B cell (primary cell): Measurements from ENCODE around the gene CPA2. TPM values are rescaled to one million over a fixed set of nuclear protein-coding genes. Genes with fewer than 3 reads are reported as not detected.
A peak's percentile ranks its signal among the peaks of the same experiment; 100 is the strongest.

Experiments
- ATAC-seq: fragments of 200-7000 bp; cut with Tn5 transposase; one replicate; pipeline ENCODE4 v1.10.0; 2021; ENCODE audit warnings: low read depth, mild to moderate bottlenecking, moderate number of reproducible peaks, moderate library complexity
- CTCF ChIA-PET: fragments of 350-600 bp; sonication (Branson Sonifier 250); formaldehyde crosslinking; loops from one replicate; lab custom pipeline; 2021; ENCODE audit warnings: antibody characterized with exemption, inconsistent platforms; lab: Charles Lee
- POLR2A ChIA-PET: fragments of 350-600 bp; sonication (Branson Sonifier 250); formaldehyde crosslinking; loops from one replicate; lab custom pipeline; 2021; ENCODE audit warnings: antibody characterized with exemption; lab: Charles Lee
- DNase-seq: peaks from one replicate; pipeline ENCODE4 v3.0.0; 2013
- H2AFZ ChIP-seq: 2 replicates; pipeline ENCODE4 v1.6.1; 2012; ENCODE audit warnings: mild to moderate bottlenecking, low read depth, low read length; ENCODE audit not compliant: insufficient read depth, poor library complexity, severe bottlenecking
- H3K27ac ChIP-seq, 2 donors: 1 replicate in 1 of 2; 2 replicates in 1 of 2; pipeline ENCODE4 v1.5.1; 2012 to 2013; ENCODE audit warnings: low read length in 2 of 2, mild to moderate bottlenecking in 2 of 2, moderate library complexity in 1 of 2
- H3K27me3 ChIP-seq, 4 experiments: fragments of 200-600 bp in 1 of 4; sonication (generic) in 1 of 4; replicated peaks in 1 of 4; 1 replicate in 2 of 4; 2 replicates in 2 of 4; pipeline versions ENCODE4 v1.6.1 to v1.7.0; 2013 to 2016; ENCODE audit warnings: low read length in 3 of 4, mild to moderate bottlenecking in 2 of 4, mixed read lengths in 1 of 4, moderate library complexity in 1 of 4; ENCODE audit not compliant: insufficient read depth in 4 of 4, control insufficient read depth in 3 of 4; ENCODE audit errors: control extremely low read depth in 1 of 4
- H3K36me3 ChIP-seq, 2 experiments: replicated peaks in 1 of 2; 1 replicate in 1 of 2; 2 replicates in 1 of 2; pipeline versions ENCODE4 v1.6.1 to v1.7.1; 2013; ENCODE audit warnings: low read length in 1 of 2; ENCODE audit not compliant: insufficient read depth in 2 of 2, control insufficient read depth in 1 of 2; ENCODE audit errors: control extremely low read depth in 1 of 2, extremely low read depth in 1 of 2
- H3K4me1 ChIP-seq, 2 donors: fragments of 200-600 bp in 1 of 2; sonication (generic) in 1 of 2; 1 replicate in 1 of 2; 2 replicates in 1 of 2; pipeline versions ENCODE4 v1.5.1 to v1.6.1; 2013 to 2017; ENCODE audit warnings: low read length in 2 of 2; ENCODE audit not compliant: control insufficient read depth in 2 of 2, insufficient read depth in 2 of 2
- H3K4me2 ChIP-seq: replicated peaks from 2 replicates; pipeline ENCODE3; 2012; ENCODE audit warnings: mild to moderate bottlenecking, low read depth, low read length; ENCODE audit not compliant: poor library complexity, severe bottlenecking
- H3K4me3 ChIP-seq, 5 experiments: fragments of 200-600 bp in 1 of 5; sonication (generic) in 1 of 5; 1 replicate in 3 of 5; 2 replicates in 2 of 5; pipeline versions ENCODE4 v1.5.1 to v1.7.0; 2011 to 2016; ENCODE audit warnings: low read length in 4 of 5, mild to moderate bottlenecking in 4 of 5, low read depth in 2 of 5, control low read depth in 1 of 5, moderate library complexity in 1 of 5; ENCODE audit not compliant: insufficient read depth in 1 of 5; ENCODE audit errors: control extremely low read depth in 1 of 5, extremely low read depth in 1 of 5
- H3K79me2 ChIP-seq: fragments of 200-600 bp; sonication (generic); one replicate; pipeline ENCODE4 v1.6.0; 2016; ENCODE audit warnings: low read length; ENCODE audit not compliant: control insufficient read depth, insufficient read depth
- H3K9ac ChIP-seq: fragments of 200-600 bp; sonication (generic); 2 replicates; pipeline ENCODE4 v1.6.1; 2017; ENCODE audit warnings: mild to moderate bottlenecking, low read length, moderate library complexity
- H3K9me3 ChIP-seq, 3 donors: one replicate each; pipeline versions ENCODE4 v1.6.1 to v1.7.1; 2013; ENCODE audit warnings: low read length in 2 of 3; ENCODE audit not compliant: control insufficient read depth in 2 of 3, insufficient read depth in 1 of 3; ENCODE audit errors: control extremely low read depth in 1 of 3
- H4K20me1 ChIP-seq: 2 replicates; pipeline ENCODE4 v1.6.0; 2012; ENCODE audit warnings: mild to moderate bottlenecking, low read length; ENCODE audit not compliant: insufficient read depth, control insufficient read depth, poor library complexity, severe bottlenecking
- H3K27ac Mint-ChIP-seq: one replicate; pipeline ENCODE4 v1.8.0; 2021; ENCODE audit warnings: mixed read lengths
- H3K27me3 Mint-ChIP-seq: one replicate; pipeline ENCODE4 v1.8.0; 2021; ENCODE audit warnings: mixed read lengths
- H3K4me1 Mint-ChIP-seq: one replicate; pipeline ENCODE4 v1.8.0; 2021; ENCODE audit warnings: mixed read lengths
- H3K4me3 Mint-ChIP-seq: one replicate; pipeline ENCODE4 v1.8.0; 2021; ENCODE audit warnings: mixed read lengths
- H3K9me3 Mint-ChIP-seq: one replicate; pipeline ENCODE4 v1.8.0; 2022; ENCODE audit warnings: mixed read lengths; ENCODE audit not compliant: insufficient read depth
- CTCF ChIP-seq: fragments of 200-600 bp; IDR thresholded peaks from one replicate; pipeline ENCODE4 v1.8.0; 2022; ENCODE audit warnings: antibody characterized with exemption, mild to moderate bottlenecking
- EZH2 ChIP-seq: IDR thresholded peaks from 2 replicates; pipeline ENCODE4 v1.6.1; 2012; ENCODE audit warnings: borderline replicate concordance, low read depth, mild to moderate bottlenecking, moderate library complexity, low read length; ENCODE audit not compliant: insufficient read depth, poor library complexity, severe bottlenecking
- WGBS: methylation state at CpG from one replicate; pipeline ENCODE4 v1.1.5; 2013; ENCODE audit warnings: missing lambda C conversion rate; ENCODE audit not compliant: insufficient coverage; 5-methylcytosine and 5-hydroxymethylcytosine counted together
- intact Hi-C: fragments of 100-400 bp; cut with micrococcal nuclease; formaldehyde crosslinking; loops from one replicate; pipeline ENCODE4 v1.10.0; 2022
- polyA plus RNA-seq: library from polyadenylated mRNA; depleted of rRNA; stranded (reverse); fragments of >200 nt; gene quantifications from 2 replicates; pipeline ENCODE4 v1.2.3, GENCODE V29; 2012
- total RNA-seq, 2 donors: library from RNA; stranded (reverse); fragments of 120-200 nt in 1 of 2; gene quantifications; 1 replicate in 1 of 2; 2 replicates in 1 of 2; pipeline versions ENCODE4 v1.2.3 to v1.2.4, GENCODE V29; 2013 to 2022

Gene CPA2
- total and polyA plus RNA-seq, 2 donors (not counting 1 experiment from before 2014, with no cell fraction given), result not detected

- Histone ChIP-seq H3K4me2 (peak within 1 kb of the TSS; percentile 31), H3K9me3 (no peaks in the 10 kb centered on the region), H3K79me2 (no peaks in the 10 kb centered on the region), H4K20me1 (no peaks in the 10 kb centered on the region), H2AFZ (peak within 1 kb of the TSS; percentile 52), H3K27me3 (peaks cover 0 to 1% (median 0%) of the 10 kb centered on the region in 4 experiments), H3K4me1 (peaks cover 9 to 11% of the 10 kb centered on the region in 2 donors), H3K27ac (peak within 1 kb of the TSS in 1 of 2 donors; percentile 35), H3K4me3 (no peak within 1 kb of the TSS), H3K36me3 (no peaks in the 10 kb centered on the region), H3K9ac (no peak within 1 kb of the TSS)
- H3K4me3 Mint-ChIP-seq, result no peak within 1 kb of the TSS
- H3K9me3 Mint-ChIP-seq, result no peaks in the 10 kb centered on the region
- intact Hi-C loops, result no loop called here
- DNase-seq, result no peak
- 100% methylated on average over 1 of the region's 1 CpG for WGBS
- no peak for ATAC-seq
- POLR2A ChIA-PET, result no interaction called here
- no peak for TF ChIP-seq EZH2
- TF ChIP-seq CTCF, result no peak
- H3K27me3 Mint-ChIP-seq, result no peaks in the 10 kb centered on the region
- no peak within 1 kb of the TSS for H3K27ac Mint-ChIP-seq
- peaks cover 6% of the 10 kb centered on the region for H3K4me1 Mint-ChIP-seq
- CTCF ChIA-PET, result no interaction called here
Measured at GRCh38 chr7:130292682-130293257, 26.1 kb downstream of the CPA2 start, which contains the start of gene CPA4. TSS of gene CPA4 (plus strand) at chr7:130293161. CDS start at chr7:130293181, 20 bp downstream.

DNA sequence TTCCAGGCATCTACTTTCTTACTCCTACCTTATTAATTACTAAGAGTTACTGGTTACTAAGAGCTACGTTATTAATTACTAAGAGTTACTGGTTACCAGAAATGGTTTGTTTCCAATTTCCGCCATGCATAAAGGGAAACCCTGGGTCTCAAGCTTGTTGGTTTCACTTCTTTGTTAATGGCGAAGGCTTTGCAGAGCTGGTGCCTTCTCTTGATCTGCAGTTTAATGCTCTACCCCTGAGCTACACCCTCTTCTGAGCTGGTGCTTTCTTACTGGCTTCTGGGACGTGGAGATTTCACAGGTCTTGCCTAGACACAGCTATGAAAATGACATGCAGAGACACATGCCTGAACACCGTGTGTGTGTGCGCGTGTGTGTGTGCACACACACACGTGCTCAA is 26.9 kb downstream of the CPA2 start:
- H3K4me1 Mint-ChIP-seq, result peaks cover 6% of the 10 kb centered on the region
- Histone ChIP-seq H4K20me1 (no peaks in the 10 kb centered on the region), H3K27ac (peak overlapping the region in 1 of 2 donors; percentile 35), H3K9ac (no peak overlapping the region), H3K4me1 (peaks cover 9 to 11% of the 10 kb centered on the region in 2 donors), H3K27me3 (peaks cover 0 to 3% (median 0%) of the 10 kb centered on the region in 4 experiments), H3K4me2 (peak overlapping the region; percentile 31), H2AFZ (peak overlapping the region; percentile 52), H3K9me3 (no peaks in the 10 kb centered on the region), H3K4me3 (no peak overlapping the region), H3K79me2 (no peaks in the 10 kb centered on the region), H3K36me3 (no peaks in the 10 kb centered on the region)
- H3K4me3 Mint-ChIP-seq, result no peak overlapping the region
- TF ChIP-seq CTCF (no peak), EZH2 (no peak)
- WGBS, result 50% methylated on average over 3 of the region's 8 CpGs
- H3K27me3 Mint-ChIP-seq, result no peaks in the 10 kb centered on the region
- ATAC-seq (no peak), DNase-seq (peak; percentile 14)
- intact Hi-C loops, result no loop called here
- ChIA-PET CTCF (no interaction called here), POLR2A (no interaction called here)
- no peak overlapping the region for H3K27ac Mint-ChIP-seq
- no peaks in the 10 kb centered on the region for H3K9me3 Mint-ChIP-seq
